RWPE1 (cell line): ENCODE measurements around the gene CCDC183.

ENCODE experiments used
- CTCF ChIA-PET: fragments of 350-600 bp; sonication (Branson Sonifier 250); formaldehyde crosslinking; extraction: SDS; loops from one replicate; lab custom pipeline; 2021; lab: Yijun Ruan, JAX
- POLR2A ChIA-PET: fragments of 400-600 bp; formaldehyde crosslinking; extraction: SDS; loops from one replicate; lab custom pipeline; 2020; ENCODE audit warnings: antibody characterized with exemption; ENCODE audit not compliant: low non-redundant PET; lab: Yijun Ruan, JAX
- DNase-seq: peaks from one replicate; pipeline ENCODE4 v3.0.0; 2012; ENCODE audit warnings: low spot score
- H3K27ac ChIP-seq: fragments of 450-650 bp; 2 replicates; pipeline ENCODE4 v1.5.1; 2017
- TF ChIP-seq, protein P1 (sequence below): fragments of 450-650 bp; conservative IDR thresholded peaks from 2 replicates; pipeline ENCODE4 v1.5.1; 2017; ENCODE audit warnings: low read depth, mild to moderate bottlenecking

Gene CCDC183

GRCh38 chr9:136855461-136856078, 59.4 kb downstream of the CCDC183 start:
- peak overlapping the region; percentile 98 for H3K27ac ChIP-seq
- ChIA-PET POLR2A (no interaction called here), CTCF (interaction anchor here (0.6 to 1.0 kb wide), 3 partner anchors 13 to 415 kb away, joined by 3 to 4 read pairs (median 3); no protein-coding TSS in a partner anchor)
- no peak for DNase-seq
- TF ChIP-seq, protein P1, sequence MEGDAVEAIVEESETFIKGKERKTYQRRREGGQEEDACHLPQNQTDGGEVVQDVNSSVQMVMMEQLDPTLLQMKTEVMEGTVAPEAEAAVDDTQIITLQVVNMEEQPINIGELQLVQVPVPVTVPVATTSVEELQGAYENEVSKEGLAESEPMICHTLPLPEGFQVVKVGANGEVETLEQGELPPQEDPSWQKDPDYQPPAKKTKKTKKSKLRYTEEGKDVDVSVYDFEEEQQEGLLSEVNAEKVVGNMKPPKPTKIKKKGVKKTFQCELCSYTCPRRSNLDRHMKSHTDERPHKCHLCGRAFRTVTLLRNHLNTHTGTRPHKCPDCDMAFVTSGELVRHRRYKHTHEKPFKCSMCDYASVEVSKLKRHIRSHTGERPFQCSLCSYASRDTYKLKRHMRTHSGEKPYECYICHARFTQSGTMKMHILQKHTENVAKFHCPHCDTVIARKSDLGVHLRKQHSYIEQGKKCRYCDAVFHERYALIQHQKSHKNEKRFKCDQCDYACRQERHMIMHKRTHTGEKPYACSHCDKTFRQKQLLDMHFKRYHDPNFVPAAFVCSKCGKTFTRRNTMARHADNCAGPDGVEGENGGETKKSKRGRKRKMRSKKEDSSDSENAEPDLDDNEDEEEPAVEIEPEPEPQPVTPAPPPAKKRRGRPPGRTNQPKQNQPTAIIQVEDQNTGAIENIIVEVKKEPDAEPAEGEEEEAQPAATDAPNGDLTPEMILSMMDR, result no peak

- no peak for DNase-seq
- peak overlapping the region; percentile 98 for H3K27ac ChIP-seq
- CTCF ChIA-PET, result interaction anchor here (0.7 to 1.0 kb wide), 2 partner anchors 13 to 389 kb away, joined by 3 to 4 read pairs; no protein-coding TSS in a partner anchor
- TF ChIP-seq, protein P1, result no peak
- POLR2A ChIA-PET, result interaction anchor here (0.6 kb wide), 1 partner anchor 652 kb away, joined by 3 read pairs; no protein-coding TSS in a partner anchor
Observed at GRCh38 chr9:136856079-136856476, 59.9 kb downstream of the CCDC183 start.

GRCh38 chr9:136856541-136857141, 60.5 kb downstream of the CCDC183 start:
- ChIA-PET POLR2A (interaction anchor here (0.6 kb wide), 1 partner anchor 651 kb away, joined by 3 read pairs; no protein-coding TSS in a partner anchor), CTCF (interaction anchor here (0.6 to 1.0 kb wide), 4 partner anchors 14 to 191 kb away, joined by 3 read pairs; no protein-coding TSS in a partner anchor)
- peak overlapping the region; percentile 98 for H3K27ac ChIP-seq
- DNase-seq, result no peak
- TF ChIP-seq, protein P1, result no peak

DNA sequence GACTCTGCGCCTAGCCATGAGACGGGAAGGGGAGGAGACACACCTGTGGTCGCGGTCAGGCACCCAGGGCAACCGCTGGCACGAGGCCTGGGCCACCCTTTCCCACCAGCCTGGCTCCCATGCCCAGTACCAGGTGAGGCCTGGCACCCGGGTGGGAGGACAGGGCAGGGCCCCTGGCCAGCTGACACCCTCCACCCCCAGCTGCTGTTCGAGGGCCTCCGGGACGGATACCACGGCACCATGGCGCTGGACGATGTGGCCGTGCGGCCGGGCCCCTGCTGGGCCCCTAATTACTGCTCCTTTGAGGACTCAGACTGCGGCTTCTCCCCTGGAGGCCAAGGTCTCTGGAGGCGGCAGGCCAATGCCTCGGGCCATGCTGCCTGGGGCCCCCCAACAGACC, 61.0 kb downstream of the CCDC183 start:
- peak overlapping the region; percentile 98 for H3K27ac ChIP-seq
- CTCF ChIA-PET, result interaction anchor here (0.5 kb wide), 1 partner anchor 58 kb away, joined by 3 read pairs; no protein-coding TSS in a partner anchor
- POLR2A ChIA-PET, result no interaction called here
- TF ChIP-seq, protein P1, result no peak
- DNase-seq, result no peak
